ENCODE data around the gene LCK. TPM values are rescaled to one million over a fixed set of nuclear protein-coding genes. Genes with fewer than 3 reads are reported as not detected.

The LCK gene
- total and polyA plus RNA-seq, 9 of the 15 experiments (the other 6 are each of a cell fraction or from before 2014, with no cell fraction given): 0.04 to 0.47 (median 0.13) TPM; not detected in 6

DNA sequence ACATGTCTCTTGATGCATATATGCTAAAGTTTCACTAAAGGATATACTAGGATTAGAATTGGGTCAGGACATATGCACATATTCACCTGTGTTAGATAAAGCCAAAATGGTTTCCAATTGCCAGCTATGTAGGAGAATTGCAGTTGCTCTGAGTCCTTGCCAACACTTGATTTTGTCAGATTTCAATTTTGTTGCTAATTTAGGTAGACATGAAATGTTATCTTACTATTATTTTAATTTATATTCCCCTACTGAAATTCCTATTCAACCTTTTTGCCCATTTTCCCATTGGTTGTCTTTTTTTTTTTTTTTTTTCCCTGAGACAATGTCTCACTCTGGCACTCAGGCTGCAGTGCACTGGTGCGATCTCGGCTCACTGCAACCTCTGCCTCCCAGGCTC is 54.2 kb downstream of the LCK start (continued):
- TF ChIP-seq, protein P1, sequence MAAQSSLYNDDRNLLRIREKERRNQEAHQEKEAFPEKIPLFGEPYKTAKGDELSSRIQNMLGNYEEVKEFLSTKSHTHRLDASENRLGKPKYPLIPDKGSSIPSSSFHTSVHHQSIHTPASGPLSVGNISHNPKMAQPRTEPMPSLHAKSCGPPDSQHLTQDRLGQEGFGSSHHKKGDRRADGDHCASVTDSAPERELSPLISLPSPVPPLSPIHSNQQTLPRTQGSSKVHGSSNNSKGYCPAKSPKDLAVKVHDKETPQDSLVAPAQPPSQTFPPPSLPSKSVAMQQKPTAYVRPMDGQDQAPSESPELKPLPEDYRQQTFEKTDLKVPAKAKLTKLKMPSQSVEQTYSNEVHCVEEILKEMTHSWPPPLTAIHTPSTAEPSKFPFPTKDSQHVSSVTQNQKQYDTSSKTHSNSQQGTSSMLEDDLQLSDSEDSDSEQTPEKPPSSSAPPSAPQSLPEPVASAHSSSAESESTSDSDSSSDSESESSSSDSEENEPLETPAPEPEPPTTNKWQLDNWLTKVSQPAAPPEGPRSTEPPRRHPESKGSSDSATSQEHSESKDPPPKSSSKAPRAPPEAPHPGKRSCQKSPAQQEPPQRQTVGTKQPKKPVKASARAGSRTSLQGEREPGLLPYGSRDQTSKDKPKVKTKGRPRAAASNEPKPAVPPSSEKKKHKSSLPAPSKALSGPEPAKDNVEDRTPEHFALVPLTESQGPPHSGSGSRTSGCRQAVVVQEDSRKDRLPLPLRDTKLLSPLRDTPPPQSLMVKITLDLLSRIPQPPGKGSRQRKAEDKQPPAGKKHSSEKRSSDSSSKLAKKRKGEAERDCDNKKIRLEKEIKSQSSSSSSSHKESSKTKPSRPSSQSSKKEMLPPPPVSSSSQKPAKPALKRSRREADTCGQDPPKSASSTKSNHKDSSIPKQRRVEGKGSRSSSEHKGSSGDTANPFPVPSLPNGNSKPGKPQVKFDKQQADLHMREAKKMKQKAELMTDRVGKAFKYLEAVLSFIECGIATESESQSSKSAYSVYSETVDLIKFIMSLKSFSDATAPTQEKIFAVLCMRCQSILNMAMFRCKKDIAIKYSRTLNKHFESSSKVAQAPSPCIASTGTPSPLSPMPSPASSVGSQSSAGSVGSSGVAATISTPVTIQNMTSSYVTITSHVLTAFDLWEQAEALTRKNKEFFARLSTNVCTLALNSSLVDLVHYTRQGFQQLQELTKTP (IDR thresholded peaks at IDR 0.05; ENCODE audit: low read depth in 1 of 2, partially characterized antibody in 2 of 2): peak in 1 of 2 experiments; percentile 99
- TF ChIP-seq NCOA4 (IDR thresholded peaks at IDR 0.05; ENCODE audit: partially characterized antibody): no peak
- no peak for TF ChIP-seq CAMTA2 (CRISPR knock-in tag; conservative IDR thresholded peaks at IDR 0.05)
- TF ChIP-seq SRSF7 (optimal IDR thresholded peaks at IDR 0.05; ENCODE audit: low read depth, low read length): no peak
- TF ChIP-seq, protein P2, sequence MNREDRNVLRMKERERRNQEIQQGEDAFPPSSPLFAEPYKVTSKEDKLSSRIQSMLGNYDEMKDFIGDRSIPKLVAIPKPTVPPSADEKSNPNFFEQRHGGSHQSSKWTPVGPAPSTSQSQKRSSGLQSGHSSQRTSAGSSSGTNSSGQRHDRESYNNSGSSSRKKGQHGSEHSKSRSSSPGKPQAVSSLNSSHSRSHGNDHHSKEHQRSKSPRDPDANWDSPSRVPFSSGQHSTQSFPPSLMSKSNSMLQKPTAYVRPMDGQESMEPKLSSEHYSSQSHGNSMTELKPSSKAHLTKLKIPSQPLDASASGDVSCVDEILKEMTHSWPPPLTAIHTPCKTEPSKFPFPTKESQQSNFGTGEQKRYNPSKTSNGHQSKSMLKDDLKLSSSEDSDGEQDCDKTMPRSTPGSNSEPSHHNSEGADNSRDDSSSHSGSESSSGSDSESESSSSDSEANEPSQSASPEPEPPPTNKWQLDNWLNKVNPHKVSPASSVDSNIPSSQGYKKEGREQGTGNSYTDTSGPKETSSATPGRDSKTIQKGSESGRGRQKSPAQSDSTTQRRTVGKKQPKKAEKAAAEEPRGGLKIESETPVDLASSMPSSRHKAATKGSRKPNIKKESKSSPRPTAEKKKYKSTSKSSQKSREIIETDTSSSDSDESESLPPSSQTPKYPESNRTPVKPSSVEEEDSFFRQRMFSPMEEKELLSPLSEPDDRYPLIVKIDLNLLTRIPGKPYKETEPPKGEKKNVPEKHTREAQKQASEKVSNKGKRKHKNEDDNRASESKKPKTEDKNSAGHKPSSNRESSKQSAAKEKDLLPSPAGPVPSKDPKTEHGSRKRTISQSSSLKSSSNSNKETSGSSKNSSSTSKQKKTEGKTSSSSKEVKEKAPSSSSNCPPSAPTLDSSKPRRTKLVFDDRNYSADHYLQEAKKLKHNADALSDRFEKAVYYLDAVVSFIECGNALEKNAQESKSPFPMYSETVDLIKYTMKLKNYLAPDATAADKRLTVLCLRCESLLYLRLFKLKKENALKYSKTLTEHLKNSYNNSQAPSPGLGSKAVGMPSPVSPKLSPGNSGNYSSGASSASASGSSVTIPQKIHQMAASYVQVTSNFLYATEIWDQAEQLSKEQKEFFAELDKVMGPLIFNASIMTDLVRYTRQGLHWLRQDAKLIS (CRISPR knock-in tag; IDR thresholded peaks at IDR 0.05): no peak
- peak in 1 of 3 experiments; percentile 31 for TF ChIP-seq YY1 (IDR thresholded peaks at IDR 0.05; ENCODE audit: borderline replicate concordance in 1 of 3, control insufficient read depth in 1 of 3, extremely low read depth in 1 of 3, insufficient read depth in 3 of 3, insufficient read length in 1 of 3, insufficient replicate concordance in 2 of 3, low read depth in 1 of 3, low read length in 2 of 3)
- TF ChIP-seq ADNP (tag; IDR thresholded peaks at IDR 0.05): 0 out of 2 replicates have a peak, but pooled peaks have one; percentile 40
- peak; percentile 94 for TF ChIP-seq RBM25 (IDR thresholded peaks at IDR 0.05; ENCODE audit: low read depth, low read length, severe bottlenecking)
- peak in 1 of 2 experiments; percentile 18; a peak in 1 of 4 replicates for TF ChIP-seq KDM1A (IDR thresholded peaks at IDR 0.05)

Data from K562 (cell line).